PFSK-1 (cell line): ENCODE results near the gene HDAC4.

Experiments
- FOXP2 ChIP-seq: optimal IDR thresholded peaks from 2 replicates; pipeline ENCODE3; 2011; ENCODE audit warnings: borderline replicate concordance, control low read depth, inconsistent platforms; ENCODE audit not compliant: insufficient read depth; ENCODE audit errors: extremely low read length, extremely low read depth
- POLR2AphosphoS5 ChIP-seq: IDR thresholded peaks from 2 replicates; pipeline ENCODE4 v1.6.1; 2012; ENCODE audit warnings: low read depth, mild to moderate bottlenecking, control low read depth, low read length, moderate library complexity
- REST ChIP-seq, 2 experiments: IDR thresholded peaks; 2 replicates each; pipeline versions ENCODE4 v1.6.1 to v1.8.0; 2011 to 2012; ENCODE audit warnings: low read depth in 2 of 2, low read length in 2 of 2, control low read depth in 1 of 2, inconsistent platforms in 1 of 2, mild to moderate bottlenecking in 1 of 2, moderate library complexity in 1 of 2; ENCODE audit not compliant: insufficient read depth in 1 of 2
- SIN3A ChIP-seq: IDR thresholded peaks from 2 replicates; pipeline ENCODE4 v1.6.1; 2012; ENCODE audit warnings: mild to moderate bottlenecking, low read length, moderate library complexity, borderline replicate concordance; ENCODE audit not compliant: insufficient read depth
- TAF1 ChIP-seq: IDR thresholded peaks from 2 replicates; pipeline ENCODE4 v1.6.1; 2012; ENCODE audit warnings: low read length, control low read depth, borderline replicate concordance; ENCODE audit not compliant: insufficient read depth

The HDAC4 gene

GRCh38 chr2:239162141-239162821 lies 238.5 kb downstream of the HDAC4 start:
- TF ChIP-seq POLR2AphosphoS5: no peak
- TF ChIP-seq FOXP2: no peak
- TF ChIP-seq TAF1: no peak
- TF ChIP-seq SIN3A: no peak
- TF ChIP-seq REST (IDR thresholded peaks at IDR 0.05; ENCODE audit: insufficient read depth in 1 of 2, low read depth in 2 of 2, low read length in 2 of 2): no peak

- TF ChIP-seq FOXP2 (no peak), TAF1 (no peak), POLR2AphosphoS5 (no peak), SIN3A (no peak)
Observed at GRCh38 chr2:239161711-239162140, 239.1 kb downstream of the HDAC4 start.

GRCh38 chr2:239160226-239161143 lies 240.3 kb downstream of the HDAC4 start:
- no peak for TF ChIP-seq REST (IDR thresholded peaks at IDR 0.05; ENCODE audit: insufficient read depth in 1 of 2, low read depth in 2 of 2, low read length in 2 of 2)
- TF ChIP-seq SIN3A: no peak
- TF ChIP-seq TAF1: no peak
- no peak for TF ChIP-seq FOXP2
- no peak for TF ChIP-seq POLR2AphosphoS5

GRCh38 chr2:239159476-239159911 lies 241.3 kb downstream of the HDAC4 start:
- TF ChIP-seq SIN3A (no peak), TAF1 (no peak), POLR2AphosphoS5 (no peak), FOXP2 (no peak), REST (IDR thresholded peaks at IDR 0.05; ENCODE audit: insufficient read depth in 1 of 2, low read depth in 2 of 2, low read length in 2 of 2) (no peak)

- TF ChIP-seq POLR2AphosphoS5 (no peak), TAF1 (no peak), SIN3A (no peak), FOXP2 (no peak)
Observed at GRCh38 chr2:239158641-239159475, 242.0 kb downstream of the HDAC4 start.
